H9 (cell line): ENCODE results near the gene EZH2. TPM values are rescaled to one million over a fixed set of nuclear protein-coding genes. Genes with fewer than 3 reads are reported as not detected.

Experiments
- DNase-seq: peaks from one replicate; pipeline ENCODE4 v3.0.0-alpha.2; 2017
- H2AFZ ChIP-seq: one replicate; pipeline ENCODE4 v1.6.1; 2013; ENCODE audit warnings: mild to moderate bottlenecking, low read length, control low read depth, moderate library complexity
- H2AK5ac ChIP-seq: 2 replicates; pipeline ENCODE4 v1.6.1; 2013; ENCODE audit warnings: low read length, control low read depth, mixed read lengths; ENCODE audit not compliant: insufficient read length
- H2BK120ac ChIP-seq: one replicate; pipeline ENCODE4 v1.6.1; 2013; ENCODE audit warnings: low read depth, mild to moderate bottlenecking, low read length, control low read depth, inconsistent platforms; ENCODE audit not compliant: poor library complexity, severe bottlenecking
- H2BK12ac ChIP-seq: 2 replicates; pipeline ENCODE4 v1.6.1; 2013; ENCODE audit warnings: low read length, control low read depth, mixed read lengths, low read depth; ENCODE audit not compliant: insufficient read length
- H2BK15ac ChIP-seq: 2 replicates; pipeline ENCODE4 v1.6.1; 2013; ENCODE audit warnings: low read depth, low read length, control low read depth
- H2BK20ac ChIP-seq: one replicate; pipeline ENCODE4 v1.6.1; 2013; ENCODE audit warnings: low read depth, mild to moderate bottlenecking, low read length, control low read depth, inconsistent platforms; ENCODE audit not compliant: poor library complexity, severe bottlenecking
- H2BK5ac ChIP-seq: 2 replicates; pipeline ENCODE4 v1.6.1; 2013; ENCODE audit warnings: low read length, control low read depth, mixed read lengths; ENCODE audit not compliant: insufficient read length
- H3K14ac ChIP-seq: 2 replicates; pipeline ENCODE4 v1.6.1; 2013; ENCODE audit warnings: low read length, control low read depth; ENCODE audit not compliant: insufficient read depth
- H3K18ac ChIP-seq: 2 replicates; pipeline ENCODE4 v1.6.1; 2013; ENCODE audit warnings: low read depth, mild to moderate bottlenecking, mixed read lengths, low read length, control low read depth; ENCODE audit not compliant: insufficient read length
- H3K23ac ChIP-seq: 2 replicates; pipeline ENCODE4 v1.6.1; 2013; ENCODE audit warnings: low read length, control low read depth, mixed read lengths, low read depth; ENCODE audit not compliant: insufficient read length
- H3K23me2 ChIP-seq: 2 replicates; pipeline ENCODE4 v1.6.1; 2013; ENCODE audit warnings: low read depth, mild to moderate bottlenecking, mixed read lengths, low read length, control low read depth; ENCODE audit not compliant: insufficient read length, poor library complexity, severe bottlenecking
- H3K27ac ChIP-seq: 2 replicates; pipeline ENCODE4 v1.5.1; 2013; ENCODE audit warnings: low read length, control low read depth, mixed read lengths, low read depth; ENCODE audit not compliant: insufficient read length
- H3K27me3 ChIP-seq: 2 replicates; pipeline ENCODE4 v1.6.1; 2013; ENCODE audit warnings: low read length, control low read depth, inconsistent platforms; ENCODE audit not compliant: insufficient read depth
- H3K4ac ChIP-seq: 2 replicates; pipeline ENCODE4 v1.6.1; 2013; ENCODE audit warnings: low read depth, mild to moderate bottlenecking, control low read depth, inconsistent platforms, low read length, moderate library complexity
- H3K4me1 ChIP-seq: 2 replicates; pipeline ENCODE4 v1.6.1; 2013; ENCODE audit warnings: low read length, control low read depth, inconsistent platforms; ENCODE audit not compliant: insufficient read depth
- H3K4me2 ChIP-seq: 2 replicates; pipeline ENCODE4 v1.6.1; 2013; ENCODE audit warnings: low read length, control low read depth, mixed read lengths; ENCODE audit not compliant: insufficient read length, insufficient read depth
- H3K56ac ChIP-seq: 2 replicates; pipeline ENCODE4 v1.6.1; 2013; ENCODE audit warnings: low read depth, mild to moderate bottlenecking, mixed read lengths, low read length, control low read depth; ENCODE audit not compliant: insufficient read length
- H3K79me1 ChIP-seq: 2 replicates; pipeline ENCODE4 v1.6.1; 2013; ENCODE audit warnings: low read depth, mild to moderate bottlenecking, moderate library complexity, low read length, control low read depth, inconsistent platforms; ENCODE audit not compliant: insufficient read depth, poor library complexity, severe bottlenecking
- H3K79me2 ChIP-seq: 2 replicates; pipeline ENCODE4 v1.6.1; 2013; ENCODE audit warnings: low read length, control low read depth, inconsistent platforms; ENCODE audit not compliant: insufficient read depth
- H3K9ac ChIP-seq: 2 replicates; pipeline ENCODE4 v1.6.1; 2013; ENCODE audit warnings: low read length, control low read depth, mixed read lengths; ENCODE audit not compliant: insufficient read length; ENCODE audit errors: extremely low read depth
- H3K9me3 ChIP-seq: one replicate; pipeline ENCODE4 v1.6.1; 2013; ENCODE audit warnings: low read depth, low read length, inconsistent platforms; ENCODE audit not compliant: control insufficient read depth
- H3T11ph ChIP-seq: one replicate; pipeline ENCODE4 v1.6.1; 2013; ENCODE audit warnings: mild to moderate bottlenecking, low read length, control low read depth, inconsistent platforms
- H4K20me1 ChIP-seq: one replicate; pipeline ENCODE4 v1.6.1; 2013; ENCODE audit not compliant: control insufficient read depth, insufficient read length, insufficient read depth
- H4K5ac ChIP-seq: 2 replicates; pipeline ENCODE4 v1.6.1; 2013; ENCODE audit warnings: low read depth, mild to moderate bottlenecking, mixed read lengths, low read length, control low read depth; ENCODE audit not compliant: insufficient read length
- H4K8ac ChIP-seq: replicated peaks from 2 replicates; pipeline ENCODE4 v1.6.1; 2013; ENCODE audit warnings: low read length, control low read depth, mixed read lengths, low read depth; ENCODE audit not compliant: insufficient read length
- H4K91ac ChIP-seq: 2 replicates; pipeline ENCODE4 v1.6.1; 2013; ENCODE audit warnings: low read depth, mild to moderate bottlenecking, moderate library complexity, mixed read lengths, low read length, control low read depth; ENCODE audit not compliant: insufficient read length
- H3K27ac Mint-ChIP-seq, 3 experiments: 2 replicates in 2 of 3; 3 replicates in 1 of 3; pipeline ENCODE4 v1.8.0; 2020 to 2021; ENCODE audit warnings: mixed read lengths in 3 of 3, mild to moderate bottlenecking in 1 of 3, moderate library complexity in 1 of 3
- H3K27me3 Mint-ChIP-seq: 2 replicates; pipeline ENCODE4 v1.8.0; 2021; ENCODE audit warnings: low read depth, mild to moderate bottlenecking, moderate library complexity, mixed read lengths
- H3K36me3 Mint-ChIP-seq, 3 experiments: 2 replicates in 2 of 3; 3 replicates in 1 of 3; pipeline ENCODE4 v1.8.0; 2020 to 2021; ENCODE audit warnings: low read depth in 3 of 3, mixed read lengths in 3 of 3; ENCODE audit not compliant: insufficient read depth in 1 of 3
- H3K4me1 Mint-ChIP-seq, 2 experiments: 2 replicates each; pipeline ENCODE4 v1.8.0; 2020; ENCODE audit warnings: mixed read lengths in 2 of 2
- H3K4me3 Mint-ChIP-seq, 2 experiments: 2 replicates in 1 of 2; 3 replicates in 1 of 2; pipeline ENCODE4 v1.8.0; 2020 to 2021; ENCODE audit warnings: mild to moderate bottlenecking in 2 of 2, mixed read lengths in 2 of 2, moderate library complexity in 1 of 2
- H3K9me3 Mint-ChIP-seq, 2 experiments: 2 replicates in 1 of 2; 3 replicates in 1 of 2; pipeline ENCODE4 v1.8.0; 2020; ENCODE audit warnings: mild to moderate bottlenecking in 2 of 2, mixed read lengths in 2 of 2, moderate library complexity in 1 of 2
- WGBS: extraction: QIAGEN DNeasy Blood & Tissue Kit; methylation state at CpG from one replicate; pipeline ENCODE4 v1.1.7; 2013; ENCODE audit warnings: missing lambda C conversion rate, low lambda C conversion rate, mixed read lengths; ENCODE audit not compliant: insufficient read length; ENCODE audit errors: extremely low coverage; 5-methylcytosine and 5-hydroxymethylcytosine counted together
- total RNA-seq: library from RNA; stranded (reverse); gene quantifications from 2 replicates; pipeline ENCODE4 v1.2.1, GENCODE V29; 2021
- TF ChIP-seq, protein P1 (sequence below): fragments of 200-600 bp; sonication (generic); conservative IDR thresholded peaks from 3 replicates; pipeline ENCODE4 v1.8.0; 2021; ENCODE audit warnings: antibody characterized with exemption, mild to moderate bottlenecking

EZH2 gene
- total RNA-seq, 1 experiment from 2014 or later, result 41.3 TPM

DNA sequence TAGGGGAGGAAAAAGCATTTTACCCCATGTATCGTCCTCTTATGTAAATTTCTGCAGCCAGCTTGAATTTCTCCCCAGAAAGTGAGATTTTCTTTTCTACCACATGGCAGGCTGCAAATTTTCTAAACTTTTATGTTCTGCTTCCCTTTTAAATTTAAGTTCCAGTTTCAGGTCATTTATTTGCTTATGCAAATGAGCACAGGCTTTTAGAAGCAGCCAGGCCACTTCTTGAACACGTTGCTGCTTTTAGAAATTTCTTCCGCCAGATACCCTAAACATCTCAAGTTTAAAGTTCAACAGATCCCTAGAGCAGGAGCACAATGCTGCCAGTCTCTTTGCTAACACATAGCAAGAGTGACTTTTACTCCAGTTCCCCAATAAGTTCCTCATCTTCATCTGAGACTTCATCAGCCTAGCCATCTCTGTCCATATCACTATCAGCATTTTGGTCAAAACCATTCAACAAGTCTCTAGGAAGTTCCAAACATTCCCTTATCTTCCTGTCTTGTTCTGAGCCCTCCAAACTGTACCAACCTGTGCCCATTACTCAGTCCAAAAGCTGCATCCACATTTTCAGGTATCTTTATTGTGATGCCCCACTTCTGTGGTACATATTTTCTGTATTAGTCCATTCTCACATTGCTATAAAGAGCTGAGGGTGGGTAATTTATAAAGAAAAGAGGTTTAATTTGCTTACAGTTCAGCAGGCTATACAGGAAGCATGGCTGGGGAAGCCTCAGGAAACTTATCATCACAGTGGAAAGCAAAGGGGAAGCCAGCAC lies 16.3 kb downstream of the EZH2 start:
- H3K4me1 Mint-ChIP-seq, result peaks cover 30 to 35% of the 10 kb centered on the region in 2 experiments
- Histone ChIP-seq H2BK12ac (no peak overlapping the region), H3K27ac (no peak overlapping the region), H3K23ac (no peak overlapping the region), H2AK5ac (no peak overlapping the region), H3K9ac (no peak overlapping the region), H3K14ac (no peak overlapping the region), H3K4ac (no peak overlapping the region), H2AFZ (no peak overlapping the region), H4K5ac (no peak overlapping the region), H2BK20ac (no peak overlapping the region), H3K9me3 (no peaks in the 10 kb centered on the region), H3K56ac (no peak overlapping the region), H2BK15ac (no peak overlapping the region), H3K79me1 (peaks cover 8% of the 10 kb centered on the region), H3K23me2 (no peaks in the 10 kb centered on the region), H3K4me2 (no peak overlapping the region), H3K27me3 (no peaks in the 10 kb centered on the region), H2BK5ac (no peak overlapping the region), H4K20me1 (no peaks in the 10 kb centered on the region), H2BK120ac (no peak overlapping the region), H3K79me2 (peaks cover 30% of the 10 kb centered on the region; the same call in 1 of the 2 replicates), H4K91ac (no peak overlapping the region), H4K8ac (no peak overlapping the region), H3K4me1 (no peaks in the 10 kb centered on the region; the same call in 1 of the 2 replicates), H3T11ph (no peak overlapping the region), H3K18ac (no peak overlapping the region)
- peak overlapping the region in 1 of 3 experiments; percentile 81; a peak in 2 of 7 replicates for H3K27ac Mint-ChIP-seq
- DNase-seq, result no peak
- H3K4me3 Mint-ChIP-seq, result no peak overlapping the region
- WGBS, result no CpG with 5 or more reads among the region's 3 CpGs
- TF ChIP-seq, protein P1, sequence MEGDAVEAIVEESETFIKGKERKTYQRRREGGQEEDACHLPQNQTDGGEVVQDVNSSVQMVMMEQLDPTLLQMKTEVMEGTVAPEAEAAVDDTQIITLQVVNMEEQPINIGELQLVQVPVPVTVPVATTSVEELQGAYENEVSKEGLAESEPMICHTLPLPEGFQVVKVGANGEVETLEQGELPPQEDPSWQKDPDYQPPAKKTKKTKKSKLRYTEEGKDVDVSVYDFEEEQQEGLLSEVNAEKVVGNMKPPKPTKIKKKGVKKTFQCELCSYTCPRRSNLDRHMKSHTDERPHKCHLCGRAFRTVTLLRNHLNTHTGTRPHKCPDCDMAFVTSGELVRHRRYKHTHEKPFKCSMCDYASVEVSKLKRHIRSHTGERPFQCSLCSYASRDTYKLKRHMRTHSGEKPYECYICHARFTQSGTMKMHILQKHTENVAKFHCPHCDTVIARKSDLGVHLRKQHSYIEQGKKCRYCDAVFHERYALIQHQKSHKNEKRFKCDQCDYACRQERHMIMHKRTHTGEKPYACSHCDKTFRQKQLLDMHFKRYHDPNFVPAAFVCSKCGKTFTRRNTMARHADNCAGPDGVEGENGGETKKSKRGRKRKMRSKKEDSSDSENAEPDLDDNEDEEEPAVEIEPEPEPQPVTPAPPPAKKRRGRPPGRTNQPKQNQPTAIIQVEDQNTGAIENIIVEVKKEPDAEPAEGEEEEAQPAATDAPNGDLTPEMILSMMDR, result no peak
- H3K36me3 Mint-ChIP-seq, result peaks cover 11 to 12% (median 11%) of the 10 kb centered on the region in 3 experiments; a peak in 6 of 7 replicates
- no peaks in the 10 kb centered on the region for H3K27me3 Mint-ChIP-seq
- peaks cover 5 to 13% of the 10 kb centered on the region in 2 experiments for H3K9me3 Mint-ChIP-seq
